Measurements from ENCODE around the gene LNP1. TPM values are rescaled to one million over a fixed set of nuclear protein-coding genes. Genes with fewer than 3 reads are reported as not detected.
A peak's percentile ranks its signal among the peaks of the same experiment; 100 is the strongest.

LNP1 gene
- total and polyA plus RNA-seq, 2 of the 13 experiments (the other 11 are each of a cell fraction or from before 2014, with no cell fraction given), result 3.6 to 7.0 TPM

DNA sequence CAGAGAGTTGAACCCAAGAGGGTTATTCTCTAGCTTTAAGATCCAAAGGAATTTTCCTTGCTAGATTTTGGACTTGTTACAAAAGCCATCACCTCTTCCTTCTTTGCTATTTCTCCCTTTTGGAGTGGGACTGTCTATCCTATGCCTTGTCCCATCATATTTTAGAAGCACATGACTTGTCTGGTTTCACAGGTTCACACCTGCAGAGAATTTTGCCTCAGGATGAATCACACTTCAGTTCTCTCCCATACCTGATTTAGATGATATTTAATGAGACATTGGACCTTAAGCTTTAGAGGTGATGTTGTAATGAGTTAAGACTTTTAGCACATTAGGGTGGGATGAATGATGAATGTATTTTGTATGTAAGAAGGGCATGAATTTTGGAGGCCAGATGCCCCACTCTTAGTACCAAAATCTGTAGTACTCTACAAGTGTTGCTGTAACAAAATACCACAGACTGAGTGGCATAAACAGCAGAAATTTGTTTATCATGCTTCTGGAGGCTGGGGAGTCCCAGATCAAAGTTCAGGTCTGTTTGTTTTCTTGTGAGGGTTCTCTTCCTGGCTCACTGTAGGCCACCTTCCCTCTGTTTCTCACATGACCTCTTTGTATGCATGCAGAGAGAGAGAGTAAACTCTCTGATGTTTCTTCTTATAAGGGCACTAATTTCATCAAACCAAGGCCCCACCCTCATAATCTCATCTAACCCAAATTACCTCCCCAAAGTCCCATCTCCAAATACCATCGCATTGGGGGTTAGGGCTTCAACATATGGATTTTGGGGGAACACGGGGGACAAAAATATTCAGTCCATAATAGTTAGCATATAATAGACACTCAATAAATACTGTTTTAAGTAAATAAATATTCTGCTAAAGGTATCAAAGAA lies 10.0 kb downstream of the LNP1 start (continued):
- TF ChIP-seq, protein P1, sequence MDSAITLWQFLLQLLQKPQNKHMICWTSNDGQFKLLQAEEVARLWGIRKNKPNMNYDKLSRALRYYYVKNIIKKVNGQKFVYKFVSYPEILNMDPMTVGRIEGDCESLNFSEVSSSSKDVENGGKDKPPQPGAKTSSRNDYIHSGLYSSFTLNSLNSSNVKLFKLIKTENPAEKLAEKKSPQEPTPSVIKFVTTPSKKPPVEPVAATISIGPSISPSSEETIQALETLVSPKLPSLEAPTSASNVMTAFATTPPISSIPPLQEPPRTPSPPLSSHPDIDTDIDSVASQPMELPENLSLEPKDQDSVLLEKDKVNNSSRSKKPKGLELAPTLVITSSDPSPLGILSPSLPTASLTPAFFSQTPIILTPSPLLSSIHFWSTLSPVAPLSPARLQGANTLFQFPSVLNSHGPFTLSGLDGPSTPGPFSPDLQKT (CRISPR knock-in tag; IDR thresholded peaks at IDR 0.05; ENCODE audit: borderline replicate concordance), result no peak
- TF ChIP-seq TAF15 (IDR thresholded peaks at IDR 0.05; ENCODE audit: low read depth, low read length, poor library complexity, severe bottlenecking), result no peak
- TF ChIP-seq ZNF251 (CRISPR knock-in tag; IDR thresholded peaks at IDR 0.05), result no peak
- no peak for TF ChIP-seq ZZZ3 (CRISPR knock-in tag; IDR thresholded peaks at IDR 0.05; ENCODE audit: borderline replicate concordance)
- TF ChIP-seq, protein P2, sequence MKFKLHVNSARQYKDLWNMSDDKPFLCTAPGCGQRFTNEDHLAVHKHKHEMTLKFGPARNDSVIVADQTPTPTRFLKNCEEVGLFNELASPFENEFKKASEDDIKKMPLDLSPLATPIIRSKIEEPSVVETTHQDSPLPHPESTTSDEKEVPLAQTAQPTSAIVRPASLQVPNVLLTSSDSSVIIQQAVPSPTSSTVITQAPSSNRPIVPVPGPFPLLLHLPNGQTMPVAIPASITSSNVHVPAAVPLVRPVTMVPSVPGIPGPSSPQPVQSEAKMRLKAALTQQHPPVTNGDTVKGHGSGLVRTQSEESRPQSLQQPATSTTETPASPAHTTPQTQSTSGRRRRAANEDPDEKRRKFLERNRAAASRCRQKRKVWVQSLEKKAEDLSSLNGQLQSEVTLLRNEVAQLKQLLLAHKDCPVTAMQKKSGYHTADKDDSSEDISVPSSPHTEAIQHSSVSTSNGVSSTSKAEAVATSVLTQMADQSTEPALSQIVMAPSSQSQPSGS (CRISPR knock-in tag; IDR thresholded peaks at IDR 0.05), result no peak
- no peak for TF ChIP-seq ZFP90 (CRISPR knock-in tag; IDR thresholded peaks at IDR 0.05; ENCODE audit: borderline replicate concordance)
- no peak for TF ChIP-seq EED (CRISPR knock-in tag; IDR thresholded peaks at IDR 0.05)
- TF ChIP-seq, protein P3, sequence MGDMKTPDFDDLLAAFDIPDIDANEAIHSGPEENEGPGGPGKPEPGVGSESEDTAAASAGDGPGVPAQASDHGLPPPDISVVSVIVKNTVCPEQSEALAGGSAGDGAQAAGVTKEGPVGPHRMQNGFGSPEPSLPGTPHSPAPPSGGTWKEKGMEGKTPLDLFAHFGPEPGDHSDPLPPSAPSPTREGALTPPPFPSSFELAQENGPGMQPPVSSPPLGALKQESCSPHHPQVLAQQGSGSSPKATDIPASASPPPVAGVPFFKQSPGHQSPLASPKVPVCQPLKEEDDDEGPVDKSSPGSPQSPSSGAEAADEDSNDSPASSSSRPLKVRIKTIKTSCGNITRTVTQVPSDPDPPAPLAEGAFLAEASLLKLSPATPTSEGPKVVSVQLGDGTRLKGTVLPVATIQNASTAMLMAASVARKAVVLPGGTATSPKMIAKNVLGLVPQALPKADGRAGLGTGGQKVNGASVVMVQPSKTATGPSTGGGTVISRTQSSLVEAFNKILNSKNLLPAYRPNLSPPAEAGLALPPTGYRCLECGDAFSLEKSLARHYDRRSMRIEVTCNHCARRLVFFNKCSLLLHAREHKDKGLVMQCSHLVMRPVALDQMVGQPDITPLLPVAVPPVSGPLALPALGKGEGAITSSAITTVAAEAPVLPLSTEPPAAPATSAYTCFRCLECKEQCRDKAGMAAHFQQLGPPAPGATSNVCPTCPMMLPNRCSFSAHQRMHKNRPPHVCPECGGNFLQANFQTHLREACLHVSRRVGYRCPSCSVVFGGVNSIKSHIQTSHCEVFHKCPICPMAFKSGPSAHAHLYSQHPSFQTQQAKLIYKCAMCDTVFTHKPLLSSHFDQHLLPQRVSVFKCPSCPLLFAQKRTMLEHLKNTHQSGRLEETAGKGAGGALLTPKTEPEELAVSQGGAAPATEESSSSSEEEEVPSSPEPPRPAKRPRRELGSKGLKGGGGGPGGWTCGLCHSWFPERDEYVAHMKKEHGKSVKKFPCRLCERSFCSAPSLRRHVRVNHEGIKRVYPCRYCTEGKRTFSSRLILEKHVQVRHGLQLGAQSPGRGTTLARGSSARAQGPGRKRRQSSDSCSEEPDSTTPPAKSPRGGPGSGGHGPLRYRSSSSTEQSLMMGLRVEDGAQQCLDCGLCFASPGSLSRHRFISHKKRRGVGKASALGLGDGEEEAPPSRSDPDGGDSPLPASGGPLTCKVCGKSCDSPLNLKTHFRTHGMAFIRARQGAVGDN (CRISPR knock-in tag; IDR thresholded peaks at IDR 0.05), result no peak
- no peak for TF ChIP-seq MLLT10 (CRISPR knock-in tag; IDR thresholded peaks at IDR 0.05)
- no peak for TF ChIP-seq ZNF256 (CRISPR knock-in tag; conservative IDR thresholded peaks at IDR 0.05)
- TF ChIP-seq, protein P4, sequence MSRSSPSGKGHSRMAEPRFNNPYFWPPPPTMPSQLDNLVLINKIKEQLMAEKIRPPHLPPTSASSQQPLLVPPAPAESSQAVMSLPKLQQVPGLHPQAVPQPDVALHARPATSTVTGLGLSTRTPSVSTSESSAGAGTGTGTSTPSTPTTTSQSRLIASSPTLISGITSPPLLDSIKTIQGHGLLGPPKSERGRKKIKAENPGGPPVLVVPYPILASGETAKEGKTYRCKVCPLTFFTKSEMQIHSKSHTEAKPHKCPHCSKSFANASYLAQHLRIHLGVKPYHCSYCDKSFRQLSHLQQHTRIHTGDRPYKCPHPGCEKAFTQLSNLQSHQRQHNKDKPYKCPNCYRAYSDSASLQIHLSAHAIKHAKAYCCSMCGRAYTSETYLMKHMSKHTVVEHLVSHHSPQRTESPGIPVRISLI (CRISPR knock-in tag; IDR thresholded peaks at IDR 0.05; ENCODE audit: borderline replicate concordance), result no peak
- no peak for TF ChIP-seq ZIK1 (CRISPR knock-in tag; IDR thresholded peaks at IDR 0.05; ENCODE audit: borderline replicate concordance, low read depth)
- no peak for TF ChIP-seq RBM39 (IDR thresholded peaks at IDR 0.05; ENCODE audit: low read depth, low read length, poor library complexity, severe bottlenecking)
- TF ChIP-seq NFIC (IDR thresholded peaks at IDR 0.05; ENCODE audit: low read length), result no peak
- TF ChIP-seq TCF7L2 (IDR thresholded peaks at IDR 0.05; ENCODE audit: low read depth, low read length), result no peak
- TF ChIP-seq NFKB2 (CRISPR knock-in tag; IDR thresholded peaks at IDR 0.05; ENCODE audit: borderline replicate concordance), result no peak
- TF ChIP-seq HMG20A (CRISPR knock-in tag; IDR thresholded peaks at IDR 0.05; ENCODE audit: borderline replicate concordance), result no peak
- no peak for TF ChIP-seq GTF2F1 (IDR thresholded peaks at IDR 0.05; ENCODE audit: low read length)
- no peak for TF ChIP-seq GZF1 (CRISPR knock-in tag; IDR thresholded peaks at IDR 0.05)
- no peak for TF ChIP-seq IRX3 (CRISPR knock-in tag; IDR thresholded peaks at IDR 0.05; ENCODE audit: borderline replicate concordance, low read depth)
- TF ChIP-seq REL (CRISPR knock-in tag; conservative IDR thresholded peaks at IDR 0.05), result no peak
- peak; percentile 55; the same call in 1 of the 2 replicates for TF ChIP-seq FOXO1 (CRISPR knock-in tag; IDR thresholded peaks at IDR 0.05)
